Astrocyte (in vitro differentiated cells and primary cell): Measurements from ENCODE around the gene CTBP2. TPM values are rescaled to one million over a fixed set of nuclear protein-coding genes. Genes with fewer than 3 reads are reported as not detected.

Experiments
- DNase-seq: peaks from one replicate; pipeline ENCODE4 v3.0.0-alpha.2; 2010; ENCODE audit warnings: low read depth
- FAIRE-seq: peaks from 2 replicates; lab custom pipeline; 2011; peaks lifted over from hg19 to GRCh38; lab: Jason Lieb, UNC
- H2AFZ ChIP-seq: 2 replicates; pipeline ENCODE4 v1.6.0; 2012; ENCODE audit warnings: low read depth, low read length, inconsistent platforms
- H3K27ac ChIP-seq: 2 replicates; pipeline ENCODE4 v1.5.1; 2011; ENCODE audit warnings: low read depth, low read length, inconsistent platforms
- H3K27me3 ChIP-seq: 2 replicates; pipeline ENCODE4 v1.6.0; 2011; ENCODE audit warnings: low read length, inconsistent platforms; ENCODE audit not compliant: insufficient read depth
- H3K36me3 ChIP-seq: 2 replicates; pipeline ENCODE4 v1.5.1; 2011; ENCODE audit warnings: low read length, inconsistent platforms; ENCODE audit not compliant: insufficient read depth
- H3K4me1 ChIP-seq: 2 replicates; pipeline ENCODE4 v1.5.1; 2011; ENCODE audit warnings: low read length, inconsistent platforms; ENCODE audit not compliant: insufficient read depth
- H3K4me2 ChIP-seq: 2 replicates; pipeline ENCODE4 v1.6.0; 2012; ENCODE audit warnings: low read length, inconsistent platforms
- H3K4me3 ChIP-seq: 2 replicates; pipeline ENCODE4 v1.5.1; 2011; ENCODE audit warnings: low read depth, mild to moderate bottlenecking, low read length, inconsistent platforms; ENCODE audit not compliant: insufficient read depth
- H3K79me2 ChIP-seq: 2 replicates; pipeline ENCODE4 v1.6.0; 2012; ENCODE audit warnings: mild to moderate bottlenecking, low read length, inconsistent platforms; ENCODE audit not compliant: insufficient read depth
- H3K9ac ChIP-seq: 2 replicates; pipeline ENCODE4 v1.6.0; 2012; ENCODE audit warnings: mild to moderate bottlenecking, low read length, inconsistent platforms
- H3K9me3 ChIP-seq: 2 replicates; pipeline ENCODE4 v1.5.1; 2012; ENCODE audit warnings: low read depth, mild to moderate bottlenecking, low read length, inconsistent platforms; ENCODE audit not compliant: insufficient read depth
- H4K20me1 ChIP-seq: 2 replicates; pipeline ENCODE4 v1.6.0; 2012; ENCODE audit warnings: low read length, inconsistent platforms; ENCODE audit not compliant: insufficient read depth
- H3K27ac Mint-ChIP-seq: one replicate; pipeline ENCODE4 v1.8.0; 2021; ENCODE audit warnings: mild to moderate bottlenecking, mixed read lengths; ENCODE audit not compliant: unreplicated experiment
- H3K27me3 Mint-ChIP-seq: one replicate; pipeline ENCODE4 v1.8.0; 2021; ENCODE audit warnings: low read depth, mixed read lengths; ENCODE audit not compliant: unreplicated experiment
- H3K36me3 Mint-ChIP-seq: one replicate; pipeline ENCODE4 v1.8.0; 2021; ENCODE audit warnings: low read depth, mixed read lengths; ENCODE audit not compliant: unreplicated experiment
- H3K4me1 Mint-ChIP-seq: one replicate; pipeline ENCODE4 v1.8.0; 2021; ENCODE audit warnings: low read depth, mixed read lengths; ENCODE audit not compliant: unreplicated experiment
- H3K4me3 Mint-ChIP-seq: one replicate; pipeline ENCODE4 v1.8.0; 2021; ENCODE audit warnings: mild to moderate bottlenecking, moderate library complexity, mixed read lengths; ENCODE audit not compliant: unreplicated experiment
- H3K9me3 Mint-ChIP-seq: one replicate; pipeline ENCODE4 v1.8.0; 2021; ENCODE audit warnings: mild to moderate bottlenecking, mixed read lengths; ENCODE audit not compliant: unreplicated experiment
- CTCF ChIP-seq: IDR thresholded peaks from 2 replicates; pipeline ENCODE4 v1.5.1; 2011; ENCODE audit warnings: low read depth, mild to moderate bottlenecking, inconsistent platforms, low read length, moderate library complexity; ENCODE audit not compliant: insufficient read depth
- EZH2 ChIP-seq: IDR thresholded peaks from 2 replicates; pipeline ENCODE4 v1.6.1; 2012; ENCODE audit warnings: mild to moderate bottlenecking, low read length, inconsistent platforms; ENCODE audit not compliant: insufficient read depth
- total RNA-seq: library from RNA; stranded (reverse); gene quantifications from 2 replicates; pipeline ENCODE4 v1.2.1, GENCODE V29; 2021

CTBP2 gene
- total RNA-seq, 1 donor from 2014 or later = 109 TPM

- H3K27ac ChIP-seq = no peak overlapping the region
- no peak for FAIRE-seq
- peaks cover 20% of the 10 kb centered on the region for H3K4me1 ChIP-seq
- no peak for DNase-seq
- no peaks in the 10 kb centered on the region for H3K27me3 ChIP-seq
- H4K20me1 ChIP-seq = peaks cover 94% of the 10 kb centered on the region
- no peak overlapping the region for H3K4me3 ChIP-seq
- H3K9me3 ChIP-seq = no peaks in the 10 kb centered on the region
- no peaks in the 10 kb centered on the region for H3K9me3 Mint-ChIP-seq
- H2AFZ ChIP-seq = no peak overlapping the region
- peaks cover 30% of the 10 kb centered on the region for H3K36me3 Mint-ChIP-seq
- no peaks in the 10 kb centered on the region for H3K27me3 Mint-ChIP-seq
- no peak overlapping the region for H3K9ac ChIP-seq
- no peak overlapping the region for H3K4me3 Mint-ChIP-seq
- TF ChIP-seq EZH2 (no peak), CTCF (no peak)
- no peak overlapping the region for H3K4me2 ChIP-seq
- peaks cover 6% of the 10 kb centered on the region for H3K4me1 Mint-ChIP-seq
- H3K36me3 ChIP-seq = peaks cover 8% of the 10 kb centered on the region
- no peak overlapping the region for H3K27ac Mint-ChIP-seq
- peaks cover 95% of the 10 kb centered on the region for H3K79me2 ChIP-seq
Measured at GRCh38 chr10:125111118-125111727, 49.1 kb downstream of the CTBP2 start.

GRCh38 chr10:125107965-125108580 lies 52.3 kb downstream of the CTBP2 start:
- no peak overlapping the region for H2AFZ ChIP-seq
- no peak overlapping the region for H3K27ac ChIP-seq
- H3K79me2 ChIP-seq = peaks cover 96% of the 10 kb centered on the region
- H3K4me1 Mint-ChIP-seq = peaks cover 12% of the 10 kb centered on the region
- no peak overlapping the region for H3K4me3 ChIP-seq
- TF ChIP-seq EZH2 (no peak), CTCF (no peak)
- peaks cover 8% of the 10 kb centered on the region for H3K36me3 ChIP-seq
- no peak overlapping the region for H3K27ac Mint-ChIP-seq
- no peak overlapping the region for H3K4me2 ChIP-seq
- no peaks in the 10 kb centered on the region for H3K9me3 Mint-ChIP-seq
- no peak for DNase-seq
- FAIRE-seq = no peak
- H3K36me3 Mint-ChIP-seq = peaks cover 29% of the 10 kb centered on the region
- no peak overlapping the region for H3K9ac ChIP-seq
- H3K4me3 Mint-ChIP-seq = no peak overlapping the region
- peaks cover 5% of the 10 kb centered on the region for H3K4me1 ChIP-seq
- H3K9me3 ChIP-seq = no peaks in the 10 kb centered on the region
- H4K20me1 ChIP-seq = peaks cover 95% of the 10 kb centered on the region
- H3K27me3 Mint-ChIP-seq = no peaks in the 10 kb centered on the region
- no peaks in the 10 kb centered on the region for H3K27me3 ChIP-seq
